Ascending aorta (tissue), 2 donors: ENCODE measurements around the gene SLC27A4. TPM values are rescaled to one million over a fixed set of nuclear protein-coding genes. Genes with fewer than 3 reads are reported as not detected.

ENCODE experiments used
- DNase-seq, 2 donors: peaks; one replicate each; pipeline ENCODE4 v3.0.0-alpha.2; 2019; ENCODE audit warnings: low spot score in 2 of 2
- H3K27ac ChIP-seq, 2 donors: fragments of 200-600 bp; sonication (generic); one replicate each; pipeline ENCODE4 v1.5.1; 2016 to 2017; ENCODE audit warnings: mild to moderate bottlenecking in 1 of 2
- H3K27me3 ChIP-seq: fragments of 200-600 bp; sonication (generic); one replicate; pipeline ENCODE4 v1.5.1; 2017
- H3K36me3 ChIP-seq, 2 donors: fragments of 200-600 bp; sonication (generic); one replicate each; pipeline ENCODE4 v1.5.1; 2016
- H3K4me1 ChIP-seq, 2 donors: fragments of 200-600 bp; sonication (generic); one replicate each; pipeline ENCODE4 v1.5.1; 2016 to 2017; ENCODE audit warnings: mild to moderate bottlenecking in 1 of 2
- H3K4me3 ChIP-seq, 2 donors: fragments of 200-600 bp; sonication (generic); one replicate each; pipeline ENCODE4 v1.5.1; 2016 to 2017; ENCODE audit warnings: mild to moderate bottlenecking in 1 of 2
- H3K9me3 ChIP-seq, 2 donors: fragments of 200-600 bp; sonication (generic); one replicate each; pipeline ENCODE4 v1.5.1; 2016
- intact Hi-C: fragments of 100-400 bp; cut with DNase I; formaldehyde crosslinking; loops from one replicate; pipeline ENCODE4 v1.15.1; 2023
- total RNA-seq: library from RNA; depleted of rRNA; stranded (reverse); fragments of >200 nt; gene quantifications from one replicate; pipeline ENCODE4 v1.1.0, GENCODE V29; 2016
- TF ChIP-seq, protein P1 (sequence below), 3 experiments: fragments of 200-600 bp in 2 of 3; fragments of 450-650 bp in 1 of 3; sonication (generic) in 2 of 3; IDR thresholded peaks; one replicate each; pipeline ENCODE4 v1.5.1; 2016 to 2019; ENCODE audit warnings: antibody characterized with exemption in 3 of 3, mild to moderate bottlenecking in 1 of 3, moderate library complexity in 1 of 3

The SLC27A4 gene
- total RNA-seq, 1 donor from 2014 or later = 16.6 TPM

- Histone ChIP-seq H3K4me3 (no peak overlapping the region), H3K36me3 (peaks cover 14 to 36% of the 10 kb centered on the region in 2 donors), H3K4me1 (peaks cover 0 to 8% of the 10 kb centered on the region in 2 donors), H3K27me3 (no peaks in the 10 kb centered on the region), H3K9me3 (no peaks in the 10 kb centered on the region), H3K27ac (no peak overlapping the region)
- no peak for DNase-seq
- intact Hi-C loops = loop anchor here (5.0 kb wide), 2 partner anchors 128 to 178 kb away; partner anchors contain the start of genes GLE1 and SPTAN1
- TF ChIP-seq, protein P1, sequence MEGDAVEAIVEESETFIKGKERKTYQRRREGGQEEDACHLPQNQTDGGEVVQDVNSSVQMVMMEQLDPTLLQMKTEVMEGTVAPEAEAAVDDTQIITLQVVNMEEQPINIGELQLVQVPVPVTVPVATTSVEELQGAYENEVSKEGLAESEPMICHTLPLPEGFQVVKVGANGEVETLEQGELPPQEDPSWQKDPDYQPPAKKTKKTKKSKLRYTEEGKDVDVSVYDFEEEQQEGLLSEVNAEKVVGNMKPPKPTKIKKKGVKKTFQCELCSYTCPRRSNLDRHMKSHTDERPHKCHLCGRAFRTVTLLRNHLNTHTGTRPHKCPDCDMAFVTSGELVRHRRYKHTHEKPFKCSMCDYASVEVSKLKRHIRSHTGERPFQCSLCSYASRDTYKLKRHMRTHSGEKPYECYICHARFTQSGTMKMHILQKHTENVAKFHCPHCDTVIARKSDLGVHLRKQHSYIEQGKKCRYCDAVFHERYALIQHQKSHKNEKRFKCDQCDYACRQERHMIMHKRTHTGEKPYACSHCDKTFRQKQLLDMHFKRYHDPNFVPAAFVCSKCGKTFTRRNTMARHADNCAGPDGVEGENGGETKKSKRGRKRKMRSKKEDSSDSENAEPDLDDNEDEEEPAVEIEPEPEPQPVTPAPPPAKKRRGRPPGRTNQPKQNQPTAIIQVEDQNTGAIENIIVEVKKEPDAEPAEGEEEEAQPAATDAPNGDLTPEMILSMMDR (IDR thresholded peaks at IDR 0.05) = no peak
Measured at GRCh38 chr9:128374221-128374675, 33.9 kb downstream of the SLC27A4 start.

DNA sequence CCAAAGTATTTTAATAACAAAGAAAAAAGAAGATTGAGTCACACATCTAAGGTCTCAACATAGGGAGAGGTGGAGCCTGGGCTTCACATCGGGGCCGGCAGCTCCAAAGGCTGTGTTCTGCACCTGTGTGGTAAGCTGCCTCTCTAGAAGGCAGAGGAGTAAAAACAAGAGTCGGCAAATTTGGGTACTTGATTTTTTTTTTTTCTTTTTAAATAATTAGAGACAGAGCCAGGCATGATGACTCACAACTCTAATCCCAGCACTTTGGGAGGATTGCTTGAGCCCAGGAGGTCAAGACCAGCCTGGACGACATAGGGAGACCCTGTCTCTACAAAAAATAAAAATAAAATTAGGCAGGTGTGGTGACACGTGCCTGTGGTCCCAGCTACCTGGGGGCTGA, 35.5 kb downstream of the SLC27A4 start:
- intact Hi-C loops = no loop called here
- Histone ChIP-seq H3K27ac (no peak overlapping the region), H3K4me3 (no peak overlapping the region), H3K36me3 (peaks cover 22 to 40% of the 10 kb centered on the region in 2 donors), H3K9me3 (no peaks in the 10 kb centered on the region), H3K27me3 (no peaks in the 10 kb centered on the region), H3K4me1 (no peaks in the 10 kb centered on the region)
- DNase-seq = no peak
- TF ChIP-seq, protein P1 (IDR thresholded peaks at IDR 0.05) = no peak

DNA sequence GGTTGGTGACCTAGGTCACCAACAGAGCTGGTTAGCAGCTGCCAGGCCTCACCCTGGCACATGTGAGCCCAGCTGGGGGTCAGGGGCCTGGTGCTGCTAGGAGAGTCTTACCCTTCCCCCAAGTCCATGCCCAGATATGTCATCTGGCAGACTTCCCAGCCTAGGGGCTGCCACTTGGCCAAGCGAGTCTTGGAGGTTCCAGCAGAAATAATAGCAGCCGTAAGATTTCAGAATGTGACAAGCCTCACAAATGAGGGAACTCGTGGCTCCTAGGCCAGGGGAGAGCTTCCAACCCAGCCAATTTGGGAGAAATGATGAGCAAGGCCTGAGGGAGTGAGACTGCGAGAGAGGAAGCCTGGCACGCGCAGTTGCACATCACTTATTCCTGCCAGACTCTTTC, 41.9 kb downstream of the SLC27A4 start:
- no peak for DNase-seq
- H3K4me3 ChIP-seq = no peak overlapping the region
- no peaks in the 10 kb centered on the region for H3K27me3 ChIP-seq
- H3K4me1 ChIP-seq = no peaks in the 10 kb centered on the region
- TF ChIP-seq, protein P1 (IDR thresholded peaks at IDR 0.05) = no peak
- H3K27ac ChIP-seq = no peak overlapping the region
- H3K36me3 ChIP-seq = peaks cover 27 to 59% of the 10 kb centered on the region in 2 donors
- intact Hi-C loops = no loop called here
- H3K9me3 ChIP-seq = no peaks in the 10 kb centered on the region

GRCh38 chr9:128383007-128383753, 42.9 kb downstream of the SLC27A4 start:
- Histone ChIP-seq H3K9me3 (no peaks in the 10 kb centered on the region), H3K4me1 (no peaks in the 10 kb centered on the region), H3K27ac (no peak overlapping the region), H3K36me3 (peaks cover 26 to 59% of the 10 kb centered on the region in 2 donors), H3K4me3 (no peak overlapping the region), H3K27me3 (no peaks in the 10 kb centered on the region)
- intact Hi-C loops = no loop called here
- DNase-seq = no peak
- TF ChIP-seq, protein P1 (IDR thresholded peaks at IDR 0.05) = no peak

GRCh38 chr9:128383791-128384190, 43.5 kb downstream of the SLC27A4 start:
- Histone ChIP-seq H3K36me3 (peaks cover 26 to 65% of the 10 kb centered on the region in 2 donors), H3K4me3 (no peak overlapping the region), H3K9me3 (no peaks in the 10 kb centered on the region), H3K4me1 (no peaks in the 10 kb centered on the region), H3K27me3 (no peaks in the 10 kb centered on the region), H3K27ac (no peak overlapping the region)
- DNase-seq = no peak
- intact Hi-C loops = no loop called here
- TF ChIP-seq, protein P1 (IDR thresholded peaks at IDR 0.05) = no peak
